Measurements from ENCODE around the gene CACNA1F.

The CACNA1F gene

DNA sequence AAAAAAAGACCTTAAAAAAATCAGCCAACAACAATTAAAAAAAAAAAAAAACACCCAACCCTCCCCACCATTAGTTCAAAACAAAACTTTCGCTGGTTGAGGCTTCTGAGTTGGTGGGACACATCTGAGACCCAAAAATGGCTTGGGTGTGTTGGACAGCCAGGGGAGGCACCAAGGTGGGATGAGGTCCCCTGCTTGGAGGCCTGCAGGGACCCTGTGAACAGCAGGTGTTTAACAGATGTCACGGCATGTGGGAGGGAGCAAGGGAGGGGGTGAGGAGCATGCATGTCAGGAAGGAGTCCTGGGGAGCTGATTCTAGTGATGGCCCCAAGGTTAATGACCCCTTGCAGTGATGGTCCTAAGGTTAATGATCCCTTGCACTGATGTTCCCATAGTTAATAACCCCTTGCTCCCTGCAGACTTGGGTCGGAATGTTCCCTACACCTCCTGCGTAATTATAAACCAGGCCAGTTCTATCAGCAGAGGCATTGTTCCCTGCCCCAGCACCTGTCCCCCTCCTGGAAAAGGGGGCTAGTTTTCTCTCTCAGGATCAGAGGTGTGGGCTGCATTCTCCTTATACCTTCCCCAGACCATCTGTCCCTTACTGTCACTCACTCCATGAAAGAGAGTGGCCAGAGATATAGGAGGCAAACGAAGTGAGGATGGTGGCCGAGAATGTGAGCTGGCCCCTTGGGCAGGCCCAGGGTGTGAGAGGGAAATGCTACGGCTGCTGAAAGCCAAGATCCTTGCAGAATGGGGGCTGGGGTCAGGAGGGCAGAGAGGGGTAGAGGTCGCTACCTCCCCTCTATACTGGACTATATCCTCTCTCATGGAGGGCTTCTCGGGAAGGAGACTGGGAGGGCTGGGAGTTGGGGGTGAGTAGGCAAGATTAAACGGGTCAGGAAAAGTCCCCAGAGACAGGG lies 33.6 kb upstream of the CACNA1F start:
- ATAC-seq (replicated peaks) (no peak), DNase-seq (no peak)
- Mint-ChIP-seq H3K27me3 (peaks cover 10 to 11% of the 10 kb centered on the region in 2 donors), H3K27ac (no peak overlapping the region), H3K9me3 (no peaks in the 10 kb centered on the region), H3K36me3 (peaks cover 7% of the 10 kb centered on the region in 2 donors), H3K4me1 (peaks cover 12 to 21% of the 10 kb centered on the region in 2 donors), H3K4me3 (peak overlapping the region in 1 of 2 donors; percentile 39)

- ATAC-seq (replicated peaks) (no peak), DNase-seq (no peak)
- Mint-ChIP-seq H3K9me3 (no peaks in the 10 kb centered on the region), H3K36me3 (peaks cover 0 to 3% of the 10 kb centered on the region in 2 donors), H3K27ac (no peak within 1 kb of the TSS), H3K27me3 (peaks cover 14% of the 10 kb centered on the region in 2 donors), H3K4me1 (peaks cover 7 to 15% of the 10 kb centered on the region in 2 donors), H3K4me3 (no peak within 1 kb of the TSS)
Observed at GRCh38 chrX:49264460-49264859, 31.3 kb upstream of the CACNA1F start, which contains the start of gene FOXP3. Gene FOXP3, minus strand, starts transcription at chrX:49264710. Its CDS starts 6,205 bp downstream, at chrX:49258505.

- Mint-ChIP-seq H3K9me3 (no peaks in the 10 kb centered on the region), H3K27me3 (peaks cover 14% of the 10 kb centered on the region in 2 donors), H3K36me3 (peaks cover 0 to 3% of the 10 kb centered on the region in 2 donors), H3K4me3 (no peak overlapping the region), H3K4me1 (peaks cover 7 to 15% of the 10 kb centered on the region in 2 donors), H3K27ac (no peak overlapping the region)
- no peak for DNase-seq
- no peak for ATAC-seq (replicated peaks)
Observed at GRCh38 chrX:49263631-49264030, 30.5 kb upstream of the CACNA1F start.

DNA sequence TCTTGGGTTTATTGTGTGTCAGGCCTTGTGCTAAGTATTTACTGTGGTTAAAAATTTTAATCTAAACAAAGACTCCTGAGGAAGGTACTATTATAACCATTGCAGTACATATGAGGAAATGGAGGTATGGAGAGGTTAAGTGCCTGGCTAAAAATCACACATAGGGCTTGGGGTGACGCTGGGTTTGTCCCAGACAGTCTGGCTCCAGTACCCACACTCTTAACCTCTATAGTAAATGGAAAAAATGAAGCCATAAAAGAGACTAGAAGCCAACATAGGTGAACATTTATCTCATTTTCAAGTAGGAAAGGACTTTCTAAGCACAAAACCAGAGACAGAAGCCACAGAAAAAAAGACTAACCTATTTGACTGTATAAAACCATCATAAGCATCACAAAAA lies 29.5 kb upstream of the CACNA1F start:
- ATAC-seq (replicated peaks) (no peak), DNase-seq (no peak)

GRCh38 chrX:49260221-49260985 lies 27.3 kb upstream of the CACNA1F start:
- Mint-ChIP-seq H3K9me3 (no peaks in the 10 kb centered on the region), H3K4me3 (no peak overlapping the region), H3K4me1 (peaks cover 8 to 29% of the 10 kb centered on the region in 2 donors), H3K36me3 (peaks cover 0 to 8% of the 10 kb centered on the region in 2 donors), H3K27me3 (peaks cover 14% of the 10 kb centered on the region in 2 donors), H3K27ac (no peak overlapping the region)
- no peak for DNase-seq
- ATAC-seq (replicated peaks), result no peak

More for the DNA sequence above, 29.5 kb upstream of the CACNA1F start:
- Mint-ChIP-seq H3K9me3 (no peaks in the 10 kb centered on the region), H3K36me3 (peaks cover 0 to 3% of the 10 kb centered on the region in 2 donors), H3K4me3 (no peak overlapping the region), H3K27me3 (peaks cover 14% of the 10 kb centered on the region in 2 donors), H3K4me1 (peaks cover 8 to 22% of the 10 kb centered on the region in 2 donors), H3K27ac (no peak overlapping the region)

DNA sequence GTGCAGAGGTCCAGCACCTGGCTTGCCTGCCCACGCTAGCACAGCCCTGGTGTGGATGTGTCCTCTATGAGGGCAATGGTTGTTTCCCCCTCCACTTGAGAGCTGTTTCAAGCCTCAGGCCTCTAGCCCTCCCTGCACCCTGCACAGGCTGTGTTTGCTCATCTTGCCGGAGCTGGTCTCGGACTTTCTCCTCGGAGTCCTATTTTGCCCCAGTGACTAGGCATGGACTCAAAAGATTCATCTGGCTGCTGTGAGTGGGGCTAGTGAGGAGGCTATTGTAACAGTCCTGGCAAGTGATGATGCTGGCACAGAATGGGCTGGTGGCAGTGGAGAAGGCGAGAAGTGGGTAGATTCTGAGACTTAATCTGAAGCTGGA lies 25.6 kb upstream of the CACNA1F start:
- Mint-ChIP-seq H3K27me3 (peaks cover 10 to 14% of the 10 kb centered on the region in 2 donors), H3K36me3 (peaks cover 0 to 9% of the 10 kb centered on the region in 2 donors), H3K27ac (no peak overlapping the region), H3K4me3 (no peak overlapping the region), H3K4me1 (peaks cover 8 to 24% of the 10 kb centered on the region in 2 donors), H3K9me3 (no peaks in the 10 kb centered on the region)
- DNase-seq (no peak), ATAC-seq (replicated peaks) (no peak)

DNA sequence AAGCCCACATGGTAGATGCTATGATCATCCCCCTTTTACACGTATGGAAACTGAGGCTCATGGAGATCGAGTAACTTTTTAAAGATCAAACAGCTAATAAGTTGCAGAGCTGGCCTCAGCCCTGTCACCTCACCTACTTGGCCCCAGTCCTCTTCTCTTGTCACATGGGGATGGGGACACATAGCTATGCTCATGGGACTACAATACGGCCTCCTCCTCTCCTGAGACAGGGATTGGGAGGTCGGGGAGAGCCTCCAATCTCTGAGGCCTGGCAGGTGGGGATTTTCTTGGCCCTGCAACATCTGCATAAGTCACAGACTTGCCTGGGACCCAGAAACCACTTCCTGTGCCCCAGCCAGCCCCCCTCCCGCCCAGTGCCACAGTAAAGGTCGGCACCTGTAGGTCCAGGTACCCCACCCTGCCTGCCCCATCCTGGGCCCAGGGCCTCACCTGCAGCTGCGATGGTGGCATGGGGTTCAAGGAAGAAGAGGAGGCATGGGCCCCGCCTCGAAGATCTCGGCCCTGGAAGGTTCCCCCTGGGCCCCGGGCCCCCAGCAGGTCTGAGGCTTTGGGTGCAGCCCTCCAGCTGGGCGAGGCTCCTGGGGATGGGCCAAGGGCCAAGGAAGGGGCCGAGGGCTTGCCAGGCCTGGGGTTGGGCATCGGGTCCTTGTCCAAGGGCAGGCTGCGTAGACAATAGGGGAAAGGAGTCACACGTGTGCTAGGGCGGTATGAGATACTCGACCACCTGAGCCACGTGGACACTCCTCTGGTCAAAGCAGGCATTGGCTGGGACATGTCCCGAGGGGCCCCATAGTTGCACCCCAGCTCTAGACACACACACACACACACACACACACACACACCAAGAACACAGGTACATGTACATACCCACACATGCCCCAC lies 25.0 kb upstream of the CACNA1F start:
- peak overlapping the region; percentile 16 for H3K27ac Mint-ChIP-seq
- peaks cover 0 to 9% of the 10 kb centered on the region in 2 donors for H3K36me3 Mint-ChIP-seq
- peaks cover 10 to 28% of the 10 kb centered on the region in 2 donors for H3K4me1 Mint-ChIP-seq

GRCh38 chrX:49257074-49257790 lies 24.1 kb upstream of the CACNA1F start:
- ATAC-seq (replicated peaks), result peak; percentile 36 to 53
- H3K27ac Mint-ChIP-seq, result no peak overlapping the region
- H3K4me3 Mint-ChIP-seq, result peak overlapping the region in 1 of 2 donors; percentile 11
- H3K4me1 Mint-ChIP-seq, result peaks cover 16 to 37% of the 10 kb centered on the region in 2 donors
- peaks cover 6 to 13% of the 10 kb centered on the region in 2 donors for H3K36me3 Mint-ChIP-seq
- DNase-seq, result no peak
- H3K27me3 Mint-ChIP-seq, result peaks cover 6 to 7% of the 10 kb centered on the region in 2 donors
- H3K9me3 Mint-ChIP-seq, result no peaks in the 10 kb centered on the region

More for the DNA sequence above, 25.0 kb upstream of the CACNA1F start:
- ATAC-seq (replicated peaks), result peak; percentile 33 to 45
- H3K27me3 Mint-ChIP-seq, result peaks cover 10 to 14% of the 10 kb centered on the region in 2 donors
- DNase-seq, result no peak
- no peak overlapping the region for H3K4me3 Mint-ChIP-seq
- no peaks in the 10 kb centered on the region for H3K9me3 Mint-ChIP-seq

DNA sequence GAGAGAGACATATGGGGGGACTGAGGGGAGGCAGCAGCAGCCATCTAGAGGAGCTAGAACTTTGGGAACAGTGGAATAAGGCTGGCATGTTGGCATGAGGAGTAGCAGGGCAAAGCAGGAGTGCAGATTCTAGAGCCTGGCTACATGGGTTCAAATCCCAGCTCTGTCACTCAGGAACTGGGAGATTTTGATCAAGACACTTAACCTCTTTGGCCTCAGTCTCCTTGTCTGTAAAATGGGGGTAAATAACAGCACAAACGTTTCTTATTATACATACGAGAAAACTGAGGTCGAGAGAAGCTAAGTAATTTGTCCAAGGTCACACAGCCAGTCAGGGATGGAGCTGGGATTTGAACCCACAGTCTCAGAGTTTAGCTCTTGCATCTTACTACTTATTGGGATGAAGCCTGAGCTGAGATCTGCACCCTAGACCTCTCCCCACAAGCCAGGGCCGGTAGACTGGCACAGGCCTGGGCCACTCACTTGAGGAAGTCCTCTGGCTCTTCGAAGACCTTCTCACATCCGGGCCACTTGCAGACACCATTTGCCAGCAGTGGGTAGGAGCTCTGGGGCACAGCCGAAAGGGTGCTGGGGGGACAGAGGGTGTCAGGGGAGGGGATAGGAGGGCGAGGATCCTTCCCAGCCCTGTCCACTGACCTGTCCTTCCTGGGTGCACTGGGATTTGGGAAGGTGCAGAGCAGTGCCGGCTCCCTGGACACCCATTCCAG lies 23.3 kb upstream of the CACNA1F start:
- no peak for DNase-seq
- Mint-ChIP-seq H3K36me3 (peaks cover 14 to 17% of the 10 kb centered on the region in 2 donors), H3K27ac (no peak overlapping the region), H3K4me3 (no peak overlapping the region), H3K4me1 (peaks cover 17 to 41% of the 10 kb centered on the region in 2 donors), H3K9me3 (no peaks in the 10 kb centered on the region), H3K27me3 (peaks cover 0 to under 1% of the 10 kb centered on the region in 2 donors)
- ATAC-seq (replicated peaks), result no peak

GRCh38 chrX:49254639-49255038 lies 21.5 kb upstream of the CACNA1F start:
- no peaks in the 10 kb centered on the region for H3K9me3 Mint-ChIP-seq
- peaks cover 17 to 37% of the 10 kb centered on the region in 2 donors for H3K4me1 Mint-ChIP-seq
- H3K27me3 Mint-ChIP-seq, result no peaks in the 10 kb centered on the region
- DNase-seq (no peak), ATAC-seq (replicated peaks) (no peak)
- H3K27ac Mint-ChIP-seq, result no peak overlapping the region
- H3K4me3 Mint-ChIP-seq, result no peak overlapping the region
- H3K36me3 Mint-ChIP-seq, result peaks cover 22 to 28% of the 10 kb centered on the region in 2 donors

- Mint-ChIP-seq H3K4me1 (peaks cover 9 to 17% of the 10 kb centered on the region in 2 donors), H3K4me3 (no peak overlapping the region), H3K9me3 (no peaks in the 10 kb centered on the region), H3K36me3 (peaks cover 26 to 37% of the 10 kb centered on the region in 2 donors), H3K27me3 (no peaks in the 10 kb centered on the region), H3K27ac (no peak overlapping the region)
- ATAC-seq (replicated peaks) (no peak), DNase-seq (no peak)
Observed at GRCh38 chrX:49251325-49251724, 18.2 kb upstream of the CACNA1F start.

DNA sequence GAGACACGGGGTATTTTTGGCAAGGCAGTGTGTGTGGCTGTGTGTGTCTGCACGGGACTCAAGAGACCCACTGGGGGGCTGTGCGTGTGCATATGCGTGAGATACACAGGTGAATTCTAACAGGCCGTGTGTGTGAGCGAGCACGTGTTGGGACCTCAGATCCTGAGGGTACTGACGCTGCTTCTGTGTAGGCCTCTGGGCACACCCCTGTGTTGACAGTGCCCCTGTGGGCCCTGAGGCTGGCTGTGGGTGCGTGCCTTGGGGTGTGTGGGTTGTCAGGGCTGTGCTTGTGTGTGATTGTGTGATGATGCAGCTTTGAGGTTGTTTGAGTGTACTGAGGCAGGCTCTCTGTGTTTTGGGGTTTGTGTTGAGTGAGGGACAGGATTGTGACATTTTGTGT lies 17.4 kb upstream of the CACNA1F start:
- no peak for ATAC-seq (replicated peaks)
- Mint-ChIP-seq H3K4me3 (no peak overlapping the region), H3K4me1 (peaks cover 9 to 17% of the 10 kb centered on the region in 2 donors), H3K27ac (no peak overlapping the region), H3K27me3 (no peaks in the 10 kb centered on the region), H3K36me3 (peaks cover 24 to 39% of the 10 kb centered on the region in 2 donors), H3K9me3 (no peaks in the 10 kb centered on the region)
- no peak for DNase-seq

Measured in stimulated activated naive B cell treated with anti-CD40 and anti-IgM and Interleukin-4, amounts not matched to agents 10 μg/mL and 1 μg/mL and 100 μg/mL, for 72 hours (primary cell).